Activated CD8-positive, alpha-beta T cell treated with anti-CD3 and anti-CD28 coated beads for 36 hours (primary cell): Measurements from ENCODE around the gene FASTK. TPM values are rescaled to one million over a fixed set of nuclear protein-coding genes. Genes with fewer than 3 reads are reported as not detected.

Experiments
- ATAC-seq: fragments of 200-7000 bp; cut with Tn5 transposase; one replicate; pipeline ENCODE4 v1.10.0; 2021; ENCODE audit warnings: mild to moderate bottlenecking, moderate library complexity
- CTCF ChIA-PET: fragments of 350-600 bp; sonication (Branson Sonifier 250); formaldehyde crosslinking; loops from one replicate; lab custom pipeline; 2021; ENCODE audit warnings: antibody characterized with exemption; lab: Charles Lee
- POLR2A ChIA-PET: fragments of 350-600 bp; sonication (Branson Sonifier 250); formaldehyde crosslinking; loops from one replicate; lab custom pipeline; 2021; ENCODE audit warnings: antibody characterized with exemption; lab: Charles Lee
- DNase-seq: peaks from one replicate; pipeline ENCODE4 v3.0.0-alpha.2; 2020
- H3K27ac Mint-ChIP-seq: one replicate; pipeline ENCODE4 v1.8.0; 2021; ENCODE audit warnings: mild to moderate bottlenecking, mixed read lengths
- H3K27me3 Mint-ChIP-seq: one replicate; pipeline ENCODE4 v1.8.0; 2021; ENCODE audit warnings: mixed read lengths
- H3K36me3 Mint-ChIP-seq: one replicate; pipeline ENCODE4 v1.8.0; 2021; ENCODE audit warnings: low read depth, mixed read lengths
- H3K4me1 Mint-ChIP-seq: one replicate; pipeline ENCODE4 v1.8.0; 2021; ENCODE audit warnings: low read depth, mixed read lengths
- H3K4me3 Mint-ChIP-seq: one replicate; pipeline ENCODE4 v1.8.0; 2021; ENCODE audit warnings: mild to moderate bottlenecking, moderate library complexity, mixed read lengths
- H3K9me3 Mint-ChIP-seq: one replicate; pipeline ENCODE4 v1.8.0; 2021; ENCODE audit warnings: mixed read lengths
- CTCF ChIP-seq: fragments of 200-600 bp; IDR thresholded peaks from one replicate; pipeline ENCODE4 v1.8.0; 2022; ENCODE audit warnings: antibody characterized with exemption, mild to moderate bottlenecking
- intact Hi-C: fragments of 100-400 bp; cut with micrococcal nuclease; formaldehyde crosslinking; loops from one replicate; pipeline ENCODE4 v1.10.0; 2022
- total RNA-seq, 2 experiments: library from RNA; stranded (reverse); gene quantifications; one replicate each; pipeline ENCODE4 v1.2.3, GENCODE V29; 2021

Gene FASTK
- total RNA-seq, 2 experiments from 2014 or later: 54.0 to 59.4 TPM

- CTCF ChIA-PET: interaction anchor here (0.6 to 2.4 kb wide), 2 partner anchors 39 to 165 kb away, joined by 3 to 8 read pairs; partner anchors contain the start of gene GBX1
- no peak overlapping the region for H3K4me3 Mint-ChIP-seq
- no peak for TF ChIP-seq CTCF
- intact Hi-C loops: no loop called here
- H3K27me3 Mint-ChIP-seq: no peaks in the 10 kb centered on the region
- DNase-seq (no peak), ATAC-seq (no peak)
- H3K4me1 Mint-ChIP-seq: no peaks in the 10 kb centered on the region
- H3K27ac Mint-ChIP-seq: no peak overlapping the region
- POLR2A ChIA-PET: interaction anchor here (0.6 kb wide), 1 partner anchor 347 kb away, joined by 4 read pairs; no protein-coding TSS in a partner anchor
- H3K9me3 Mint-ChIP-seq: no peaks in the 10 kb centered on the region
- peaks cover 5% of the 10 kb centered on the region for H3K36me3 Mint-ChIP-seq
Measured at GRCh38 chr7:151128144-151128543, 47.5 kb upstream of the FASTK start.

- Mint-ChIP-seq H3K9me3 (no peaks in the 10 kb centered on the region), H3K4me1 (no peaks in the 10 kb centered on the region), H3K27me3 (no peaks in the 10 kb centered on the region), H3K27ac (no peak overlapping the region), H3K36me3 (peaks cover 5% of the 10 kb centered on the region), H3K4me3 (no peak overlapping the region)
- DNase-seq (no peak), ATAC-seq (no peak)
- intact Hi-C loops: no loop called here
- TF ChIP-seq CTCF: no peak
- ChIA-PET POLR2A (no interaction called here), CTCF (interaction anchor here (1.5 to 2.4 kb wide), 2 partner anchors 40 to 117 kb away, joined by 3 to 8 read pairs; partner anchors contain the start of gene GBX1)
Measured at GRCh38 chr7:151126491-151127137, 46.0 kb upstream of the FASTK start.

GRCh38 chr7:151125846-151126481, 45.4 kb upstream of the FASTK start:
- no peaks in the 10 kb centered on the region for H3K4me1 Mint-ChIP-seq
- CTCF ChIA-PET: interaction anchor here (1.0 to 1.5 kb wide), 3 partner anchors 12 to 118 kb away, joined by 3 to 4 read pairs (median 3); no protein-coding TSS in a partner anchor
- H3K4me3 Mint-ChIP-seq: no peak overlapping the region
- ATAC-seq (no peak), DNase-seq (no peak)
- intact Hi-C loops: no loop called here
- TF ChIP-seq CTCF: no peak
- peaks cover 5% of the 10 kb centered on the region for H3K36me3 Mint-ChIP-seq
- POLR2A ChIA-PET: no interaction called here
- H3K27ac Mint-ChIP-seq: no peak overlapping the region
- H3K27me3 Mint-ChIP-seq: no peaks in the 10 kb centered on the region
- no peaks in the 10 kb centered on the region for H3K9me3 Mint-ChIP-seq

- H3K27ac Mint-ChIP-seq: no peak overlapping the region
- CTCF ChIA-PET: interaction anchor here (1.0 to 1.1 kb wide), 2 partner anchors 11 to 44 kb away, joined by 3 to 4 read pairs; no protein-coding TSS in a partner anchor
- no peaks in the 10 kb centered on the region for H3K9me3 Mint-ChIP-seq
- no peak for TF ChIP-seq CTCF
- DNase-seq: no peak
- H3K4me1 Mint-ChIP-seq: no peaks in the 10 kb centered on the region
- H3K27me3 Mint-ChIP-seq: no peaks in the 10 kb centered on the region
- intact Hi-C loops: no loop called here
- peaks cover 5% of the 10 kb centered on the region for H3K36me3 Mint-ChIP-seq
- POLR2A ChIA-PET: no interaction called here
- no peak overlapping the region for H3K4me3 Mint-ChIP-seq
- ATAC-seq: no peak
Measured at GRCh38 chr7:151125470-151125845, 44.8 kb upstream of the FASTK start.

GRCh38 chr7:151124899-151125399, 44.3 kb upstream of the FASTK start:
- Mint-ChIP-seq H3K4me3 (no peak overlapping the region), H3K27ac (no peak overlapping the region), H3K4me1 (no peaks in the 10 kb centered on the region), H3K36me3 (peaks cover 5% of the 10 kb centered on the region), H3K27me3 (no peaks in the 10 kb centered on the region), H3K9me3 (no peaks in the 10 kb centered on the region)
- ChIA-PET CTCF (interaction anchor here (0.9 to 2.1 kb wide), 23 partner anchors 9 to 323 kb away, joined by 3 to 23 read pairs (median 4); partner anchors contain the start of genes ABCF2 and TMUB1), POLR2A (no interaction called here)
- TF ChIP-seq CTCF: no peak
- intact Hi-C loops: loop anchor here (1.0 kb wide), 1 partner anchor 47 kb away; no protein-coding TSS in a partner anchor
- ATAC-seq (no peak), DNase-seq (no peak)
